HG03571 (cell line): ENCODE measurements around the gene CYP46A1.

ENCODE experiments used
- ATAC-seq: cut with Tn5 transposase; IDR thresholded peaks from one replicate; pipeline ENCODE4 v1.9.1; 2021; ENCODE audit not compliant: unreplicated experiment

CYP46A1 gene

GRCh38 chr14:99686557-99687283 lies 2.6 kb downstream of the CYP46A1 start:
- no peak for ATAC-seq

DNA sequence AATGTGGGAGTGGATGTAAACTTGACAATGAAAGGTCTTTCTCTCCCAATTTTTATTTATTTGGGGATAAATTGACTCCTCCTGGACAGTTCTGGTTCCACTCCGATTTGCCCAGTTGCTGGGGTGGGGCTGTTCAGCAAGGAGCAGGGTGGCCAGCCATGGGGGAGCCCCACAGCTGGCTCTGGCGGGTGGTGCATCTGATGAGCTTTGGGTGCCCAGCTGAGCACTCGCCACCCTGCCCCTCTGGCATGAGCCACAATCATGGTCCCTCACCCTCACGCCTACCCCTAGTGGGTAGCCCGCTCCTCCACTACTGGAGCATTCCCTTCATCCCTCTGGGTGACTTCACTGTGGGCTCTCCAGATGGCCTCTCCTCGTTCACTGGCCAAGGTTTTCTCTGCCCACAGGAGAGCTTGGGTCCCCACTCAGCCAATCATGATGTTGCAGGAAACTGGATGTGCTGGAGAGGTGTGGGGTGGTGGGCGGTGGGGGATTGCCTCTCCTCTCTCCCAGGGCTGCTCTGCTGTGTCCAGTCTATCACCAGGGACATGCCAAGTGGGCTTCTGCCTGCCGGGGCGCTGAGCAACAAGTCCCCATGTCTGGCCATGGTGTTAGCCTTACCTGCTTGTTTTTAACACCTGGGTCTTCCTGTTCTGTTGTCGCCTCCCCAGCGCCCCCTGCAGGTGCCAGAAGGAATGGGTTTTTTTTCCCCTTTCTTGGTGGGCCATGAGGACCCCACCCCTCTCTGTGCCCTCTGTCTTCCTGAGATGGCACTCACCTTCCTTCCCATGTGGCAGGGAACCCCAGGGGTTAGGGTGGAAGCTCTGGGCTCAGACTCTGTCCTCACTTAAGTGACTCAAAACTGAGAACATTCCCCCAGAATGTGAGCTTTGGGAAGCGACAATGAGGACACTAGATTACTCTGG lies 3.4 kb downstream of the CYP46A1 start:
- ATAC-seq, result no peak

GRCh38 chr14:99688210-99688581 lies 4.1 kb downstream of the CYP46A1 start:
- ATAC-seq, result no peak

DNA sequence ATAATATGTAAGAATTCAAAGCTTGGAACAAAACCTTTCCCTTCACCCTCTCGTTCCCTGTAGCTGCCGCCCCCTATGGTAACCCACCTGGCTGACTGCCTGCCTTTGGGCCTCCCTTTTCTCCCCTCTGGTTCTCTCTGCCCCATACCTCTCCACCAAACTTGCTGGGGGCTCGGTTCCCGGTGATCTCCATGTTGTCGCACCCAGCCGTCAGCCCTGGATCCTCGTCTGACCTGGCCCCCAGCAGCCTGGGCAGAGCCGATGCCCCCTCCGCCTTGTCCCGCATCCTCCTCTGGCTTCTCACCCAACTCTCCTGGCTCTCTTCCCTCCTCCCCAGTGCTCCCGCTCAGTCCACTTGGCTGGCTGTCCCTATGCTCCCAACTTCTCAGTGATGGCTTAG lies 4.5 kb downstream of the CYP46A1 start:
- no peak for ATAC-seq

- no peak for ATAC-seq
Observed at GRCh38 chr14:99689266-99690236, 5.5 kb downstream of the CYP46A1 start.

DNA sequence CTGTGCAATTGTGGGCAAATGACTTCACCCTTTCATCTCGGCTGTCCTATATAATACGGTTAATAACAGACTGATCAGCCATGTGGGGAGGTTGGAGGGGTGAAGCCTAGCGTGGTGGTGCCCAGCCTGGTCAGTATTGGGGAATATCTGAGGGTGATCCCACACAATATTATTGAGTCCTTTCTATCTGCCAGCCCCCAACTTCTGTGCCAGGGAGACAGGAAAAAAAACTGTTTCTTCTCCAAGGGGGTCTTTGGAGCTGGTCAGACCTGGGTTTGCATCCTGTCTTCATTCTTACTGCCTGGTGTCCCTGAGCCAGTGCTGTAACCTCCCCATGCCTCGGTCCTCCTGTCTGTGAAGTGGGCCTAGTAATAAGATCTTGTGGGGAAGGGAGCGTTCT lies 6.5 kb downstream of the CYP46A1 start:
- ATAC-seq, result no peak

GRCh38 chr14:99691111-99691885 lies 7.2 kb downstream of the CYP46A1 start:
- ATAC-seq, result no peak

- ATAC-seq, result no peak
Observed at GRCh38 chr14:99693918-99694317, 9.8 kb downstream of the CYP46A1 start.

GRCh38 chr14:99696929-99697328 lies 12.8 kb downstream of the CYP46A1 start:
- no peak for ATAC-seq

DNA sequence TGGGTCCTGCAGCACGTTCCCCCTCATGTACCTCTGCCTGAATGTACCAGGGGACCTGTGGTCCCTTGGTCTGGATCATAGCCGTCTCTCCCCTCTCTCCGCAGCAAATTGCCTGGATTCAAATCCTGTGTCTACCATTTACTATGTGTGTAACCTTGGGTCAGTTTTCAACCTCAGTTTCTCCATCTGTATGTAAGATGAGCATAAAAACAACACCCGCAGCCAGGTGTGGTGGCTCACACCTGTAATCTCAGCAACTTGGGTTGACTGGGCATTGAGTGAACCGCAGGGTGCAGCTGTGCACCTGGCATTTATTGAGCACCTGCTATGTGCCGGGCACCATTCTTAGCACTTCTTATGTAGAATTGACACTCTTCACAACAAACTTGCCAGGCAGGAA lies 14.1 kb downstream of the CYP46A1 start:
- ATAC-seq, result no peak

DNA sequence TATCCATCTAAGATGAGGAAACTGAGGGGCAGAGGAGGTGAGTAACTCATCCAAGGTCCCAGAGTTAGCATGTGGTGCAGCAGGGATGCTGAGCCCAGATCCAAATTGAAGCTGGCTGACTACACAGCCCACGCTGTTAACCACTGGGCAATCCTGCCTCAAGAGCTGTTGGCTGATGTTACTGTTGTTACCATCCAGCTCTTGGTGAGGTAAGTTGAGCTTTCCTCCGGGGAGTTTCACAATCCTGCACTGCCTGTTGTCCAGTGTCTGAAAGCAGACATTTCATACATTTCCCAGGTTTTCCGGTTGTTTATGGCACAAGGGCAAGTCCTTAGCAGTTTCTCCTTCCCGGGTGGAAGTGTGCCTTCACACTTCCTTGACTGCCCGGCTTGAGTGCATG lies 14.5 kb downstream of the CYP46A1 start:
- ATAC-seq, result no peak

DNA sequence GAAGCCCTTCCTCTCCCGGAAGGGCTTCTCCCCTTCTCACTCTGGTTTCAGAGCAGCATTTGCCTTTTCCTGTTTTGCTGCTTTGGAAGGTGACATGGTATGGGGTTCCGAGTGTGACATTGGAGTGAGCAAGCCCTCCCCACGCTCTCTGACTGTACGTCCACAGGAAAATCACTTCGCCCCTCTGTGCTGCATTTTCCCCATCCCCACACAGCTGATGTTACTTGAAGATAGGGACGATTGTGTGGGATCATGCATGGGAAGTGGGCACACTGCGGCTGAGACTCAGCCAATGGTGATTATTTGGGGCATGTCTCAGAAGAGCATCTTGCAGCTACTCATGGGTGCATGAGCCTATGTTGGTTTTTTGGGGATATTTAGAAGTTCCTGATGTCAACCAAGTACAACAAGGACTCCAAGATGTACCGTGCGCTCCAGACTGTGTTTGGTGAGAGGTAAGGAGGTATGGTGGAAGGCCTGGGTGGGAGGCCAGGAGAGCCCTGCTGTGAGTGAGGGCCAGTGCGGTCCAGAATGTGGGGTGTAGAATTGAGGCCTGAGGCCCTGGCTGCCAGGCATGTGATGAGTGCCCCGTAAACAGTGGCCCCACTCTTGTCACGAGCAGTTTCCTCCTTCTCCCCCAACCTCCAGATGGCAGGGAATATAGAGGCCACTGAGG lies 15.1 kb downstream of the CYP46A1 start:
- ATAC-seq, result no peak

DNA sequence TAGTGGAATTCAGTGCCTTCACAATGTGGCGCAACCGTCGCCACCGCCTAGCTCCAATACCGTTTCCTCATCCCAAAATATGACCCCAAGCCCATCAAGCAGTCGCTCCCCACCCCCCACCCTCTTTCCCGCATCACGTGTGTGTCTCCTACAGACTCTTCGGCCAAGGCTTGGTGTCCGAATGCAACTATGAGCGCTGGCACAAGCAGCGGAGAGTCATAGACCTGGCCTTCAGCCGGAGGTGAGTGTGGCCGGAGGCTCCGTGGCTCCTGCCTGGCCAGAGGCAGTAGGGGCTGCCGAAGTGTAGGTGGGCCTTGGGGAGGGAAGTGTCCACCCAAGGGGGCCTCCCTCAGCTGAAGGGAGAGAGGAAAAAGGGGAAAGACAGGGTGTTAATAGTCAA lies 15.8 kb downstream of the CYP46A1 start:
- ATAC-seq, result no peak

DNA sequence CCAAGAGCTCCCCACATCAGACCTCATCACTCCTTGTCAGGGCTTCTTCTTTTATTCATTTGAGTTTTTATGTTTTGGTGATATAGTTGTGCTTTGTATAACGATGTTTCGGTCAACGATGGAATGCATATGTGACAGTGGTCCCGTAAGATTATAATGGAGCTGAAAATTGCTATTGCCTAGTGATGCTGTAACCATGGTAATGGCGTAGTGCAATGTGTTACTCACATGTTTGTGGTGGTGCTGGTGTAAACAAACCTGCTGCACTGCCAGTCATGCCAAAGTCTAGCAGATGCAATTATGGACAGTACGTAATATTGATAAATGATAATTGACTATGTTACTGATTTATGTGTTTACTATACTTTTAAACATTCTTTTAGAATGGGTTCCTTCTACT lies 16.3 kb downstream of the CYP46A1 start:
- ATAC-seq, result no peak

DNA sequence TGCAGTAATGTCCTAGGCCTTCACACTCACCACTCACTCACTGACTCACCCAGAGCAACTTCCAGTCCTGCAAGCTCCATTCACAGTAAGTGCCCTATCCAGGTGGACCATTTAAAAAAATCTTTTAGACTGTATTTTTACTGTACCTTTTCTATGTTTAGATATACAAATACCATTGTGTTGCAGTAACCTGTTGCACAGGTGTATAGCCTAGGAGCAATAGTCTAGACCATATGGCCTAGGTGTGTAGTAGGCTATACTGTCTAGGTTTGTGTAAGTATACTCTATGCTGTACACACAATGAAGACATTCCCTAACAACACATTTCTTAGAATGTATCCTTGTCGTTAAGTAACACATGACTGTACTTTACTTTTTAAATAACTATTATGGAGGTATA lies 17.2 kb downstream of the CYP46A1 start:
- ATAC-seq, result no peak

DNA sequence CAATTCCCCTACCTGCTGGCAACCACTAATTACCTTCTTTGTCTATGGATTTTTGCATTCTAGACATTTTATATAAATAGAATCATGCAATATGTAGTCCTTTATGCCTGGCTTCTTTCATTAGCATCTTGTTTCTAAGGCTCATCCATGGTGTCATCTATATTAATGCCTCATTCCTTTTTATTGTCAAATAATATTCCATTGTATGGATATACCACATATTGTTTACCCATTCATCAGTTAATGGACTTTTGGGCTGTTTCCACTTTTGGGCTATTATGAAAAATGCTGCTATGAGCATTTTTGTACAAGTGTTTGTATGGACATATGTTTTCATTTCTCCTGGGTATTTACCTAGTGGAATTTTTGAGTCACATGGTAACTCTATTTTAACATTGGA lies 18.0 kb downstream of the CYP46A1 start:
- ATAC-seq, result no peak

GRCh38 chr14:99703381-99703780 lies 19.3 kb downstream of the CYP46A1 start:
- ATAC-seq, result no peak

DNA sequence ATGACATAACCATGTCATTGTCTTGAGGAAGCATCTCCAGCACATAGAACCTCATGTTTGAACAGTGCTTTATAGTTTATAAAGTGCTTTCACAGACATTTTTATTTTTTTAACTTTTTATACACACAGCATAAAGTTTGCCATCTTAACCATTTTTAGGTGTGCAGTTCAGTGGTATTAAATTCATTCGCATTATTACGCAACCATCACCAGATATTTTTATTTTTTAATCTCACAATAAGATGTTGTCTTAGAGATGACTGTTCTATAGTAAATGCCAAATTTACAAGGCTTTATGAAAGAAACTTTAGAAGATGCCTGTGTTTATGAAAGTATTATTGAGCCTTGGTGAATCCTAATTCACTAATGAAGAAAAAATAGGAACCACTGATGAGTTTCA lies 19.9 kb downstream of the CYP46A1 start:
- ATAC-seq, result no peak

DNA sequence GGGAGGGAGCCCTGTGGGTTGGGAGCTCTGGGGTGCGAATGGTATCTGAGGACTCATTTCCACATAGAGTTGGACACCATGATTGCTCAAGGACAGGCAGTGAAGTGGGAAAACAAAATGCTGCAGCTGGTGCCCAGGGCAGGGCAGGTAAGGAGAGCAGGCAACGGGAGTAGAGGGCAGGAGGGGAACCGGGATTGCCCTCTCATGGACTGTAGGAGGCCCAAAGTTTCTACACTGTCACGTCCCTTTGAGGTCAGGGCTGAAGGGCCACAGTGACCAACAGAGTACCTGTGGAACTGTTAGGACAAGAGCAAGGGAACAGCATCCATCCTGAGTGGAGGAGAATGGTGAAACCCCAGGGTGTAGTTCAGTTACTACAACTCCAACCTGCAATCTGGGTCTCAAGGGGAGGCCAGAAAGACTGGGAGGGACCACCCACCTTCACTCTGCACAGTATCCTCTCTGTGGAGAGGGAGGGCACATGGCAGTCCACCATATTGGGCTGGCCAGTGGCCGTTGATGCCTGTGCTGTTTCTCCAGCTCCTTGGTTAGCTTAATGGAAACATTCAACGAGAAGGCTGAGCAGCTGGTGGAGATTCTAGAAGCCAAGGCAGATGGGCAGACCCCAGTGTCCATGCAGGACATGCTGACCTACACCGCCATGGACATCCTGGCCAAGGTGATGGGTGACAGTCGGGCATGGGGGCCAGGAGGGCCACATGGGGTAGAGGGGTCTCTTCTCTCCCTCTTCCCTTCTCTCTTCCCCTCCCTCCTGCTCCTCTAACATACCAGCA lies 22.2 kb downstream of the CYP46A1 start:
- no peak for ATAC-seq
